Mesenteric fat pad (tissue), 1 donor: ENCODE measurements around the gene GTPBP4. TPM values are rescaled to one million over a fixed set of nuclear protein-coding genes. Genes with fewer than 3 reads are reported as not detected.

Source experiments
- DNase-seq: peaks from one replicate; pipeline ENCODE4 v3.0.0-alpha.2; 2020; ENCODE audit warnings: low spot score
- long read RNA-seq: library from polyadenylated mRNA; unstranded; transcript quantifications from one replicate; pipeline ENCODE4 v2.0.0, GENCODE V29; 2020
- total RNA-seq: library from RNA; stranded (reverse); fragmentation: NEBNext Ultra II Directional; extraction: Animal tissue kit (Norgen Biotek cat#: 25700); gene quantifications from one replicate; pipeline ENCODE4 v1.2.1, GENCODE V29; 2021
- donor health status: DM: yes; HTN: yes; CAD: no.

Gene GTPBP4
- 59.9 TPM for total RNA-seq
- long read RNA-seq, full-length matches to known transcripts = 65 of 267 reads
- long read RNA-seq, partial matches to known transcripts = 182 of 267 reads
- long read RNA-seq, other reads (novel, unspliced or antisense) = 20 of 267 reads

GRCh38 chr10:987870-988666, at the start of gene GTPBP4:
TSS of gene GTPBP4 (plus strand) at chr10:988434. CDS start at chr10:988480, 46 bp downstream.
- peak; percentile 100 for DNase-seq

GRCh38 chr10:938941-939678, 49.1 kb upstream of the GTPBP4 start:
- DNase-seq = peak; percentile 69

- DNase-seq = no peak
These were observed 44.8 kb upstream of the GTPBP4 start for GRCh38 chr10:943334-944033.

- no peak for DNase-seq
These were observed 44.0 kb upstream of the GTPBP4 start for GRCh38 chr10:944034-944831.

GRCh38 chr10:945778-946177, 42.5 kb upstream of the GTPBP4 start:
- no peak for DNase-seq

GRCh38 chr10:947051-947450, 41.2 kb upstream of the GTPBP4 start:
- DNase-seq = no peak

GRCh38 chr10:947881-948280, 40.4 kb upstream of the GTPBP4 start:
- DNase-seq = no peak

GRCh38 chr10:948347-948746, 39.9 kb upstream of the GTPBP4 start:
- DNase-seq = no peak

GRCh38 chr10:949446-949845, 38.8 kb upstream of the GTPBP4 start:
- no peak for DNase-seq

- no peak for DNase-seq
These were observed 34.4 kb upstream of the GTPBP4 start for GRCh38 chr10:953836-954235.

GRCh38 chr10:954396-954795, 33.8 kb upstream of the GTPBP4 start:
- DNase-seq = no peak

- DNase-seq = no peak
These were observed 33.0 kb upstream of the GTPBP4 start for GRCh38 chr10:955127-955819.

GRCh38 chr10:955820-956217, 32.4 kb upstream of the GTPBP4 start:
- DNase-seq = no peak

- no peak for DNase-seq
These were observed 30.1 kb upstream of the GTPBP4 start for GRCh38 chr10:958106-958505.

- no peak for DNase-seq
These were observed 29.4 kb upstream of the GTPBP4 start for GRCh38 chr10:958856-959255.

GRCh38 chr10:962342-962741, 25.9 kb upstream of the GTPBP4 start:
- no peak for DNase-seq

- no peak for DNase-seq
These were observed 25.0 kb upstream of the GTPBP4 start for GRCh38 chr10:963186-963585.

GRCh38 chr10:963655-964054, 24.6 kb upstream of the GTPBP4 start:
- DNase-seq = no peak

GRCh38 chr10:964321-964987, 23.8 kb upstream of the GTPBP4 start:
- DNase-seq = no peak

- no peak for DNase-seq
These were observed 23.2 kb upstream of the GTPBP4 start for GRCh38 chr10:964988-965417.
